Endothelial cell (in vitro differentiated cells): ENCODE data around the gene RABEP1. TPM values are rescaled to one million over a fixed set of nuclear protein-coding genes. Genes with fewer than 3 reads are reported as not detected.

Source experiments
- DNase-seq: peaks from one replicate; pipeline ENCODE4 v3.0.0; 2021; ENCODE audit warnings: low spot score
- H3K27ac Mint-ChIP-seq: one replicate; pipeline ENCODE4 v1.8.0; 2021; ENCODE audit warnings: mixed read lengths, inconsistent platforms; ENCODE audit not compliant: unreplicated experiment
- H3K27me3 Mint-ChIP-seq: one replicate; pipeline ENCODE4 v1.8.0; 2021; ENCODE audit warnings: mild to moderate bottlenecking, moderate library complexity, mixed read lengths, inconsistent platforms; ENCODE audit not compliant: unreplicated experiment
- H3K36me3 Mint-ChIP-seq: one replicate; pipeline ENCODE4 v1.8.0; 2021; ENCODE audit warnings: mild to moderate bottlenecking, low read depth, mixed read lengths, inconsistent platforms; ENCODE audit not compliant: unreplicated experiment
- H3K4me1 Mint-ChIP-seq: one replicate; pipeline ENCODE4 v1.8.0; 2021; ENCODE audit warnings: mild to moderate bottlenecking, mixed read lengths, inconsistent platforms; ENCODE audit not compliant: unreplicated experiment
- H3K4me3 Mint-ChIP-seq: one replicate; pipeline ENCODE4 v1.8.0; 2021; ENCODE audit warnings: mild to moderate bottlenecking, mixed read lengths, inconsistent platforms; ENCODE audit not compliant: unreplicated experiment
- H3K9me3 Mint-ChIP-seq: one replicate; pipeline ENCODE4 v1.8.0; 2021; ENCODE audit warnings: mixed read lengths, inconsistent platforms; ENCODE audit not compliant: unreplicated experiment
- total RNA-seq: library from RNA; stranded (reverse); fragmentation: NEBNext Ultra II Directional; extraction: Animal tissue kit (Norgen Biotek cat#: 25700); gene quantifications from one replicate; pipeline ENCODE4 v1.2.1, GENCODE V29; 2021; ENCODE audit not compliant: unreplicated experiment
- TF ChIP-seq, protein P1 (sequence below): fragments of 200-600 bp; sonication (generic); IDR thresholded peaks from one replicate; pipeline ENCODE4 v1.5.0; 2021; ENCODE audit warnings: antibody characterized with exemption; ENCODE audit not compliant: unreplicated experiment

RABEP1 gene
- total RNA-seq, 1 donor from 2014 or later: 64.8 TPM

DNA sequence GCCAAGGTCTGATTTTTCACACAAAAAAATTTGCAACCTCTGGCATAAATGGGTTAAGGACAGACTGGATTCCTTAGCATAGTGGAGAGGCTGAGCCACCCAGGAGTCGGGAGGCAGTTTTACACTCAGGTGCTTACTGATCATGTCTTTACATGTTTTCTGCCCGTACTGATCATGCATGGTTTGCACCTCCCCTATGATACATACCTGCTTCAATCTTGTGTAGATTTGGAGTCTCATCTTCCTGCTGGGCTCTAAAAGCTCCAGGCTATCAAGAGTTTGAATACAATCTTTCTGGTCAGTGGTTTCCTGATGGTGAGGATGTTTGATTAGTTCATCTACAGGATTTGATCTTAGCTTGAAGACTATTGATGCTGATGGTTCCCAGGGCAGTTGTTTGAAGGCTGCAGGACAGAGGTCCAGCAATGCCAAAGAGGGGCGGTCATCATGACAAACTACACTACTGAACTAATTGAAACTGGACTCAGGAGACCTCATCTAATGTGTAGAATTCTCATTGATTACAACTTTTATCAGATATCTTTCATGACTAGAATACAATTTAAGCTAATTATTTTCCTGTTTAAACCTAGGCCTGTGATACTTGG is 150.0 kb downstream of the RABEP1 start:
- H3K27ac Mint-ChIP-seq: no peak overlapping the region
- H3K4me1 Mint-ChIP-seq: no peaks in the 10 kb centered on the region
- peaks cover 4% of the 10 kb centered on the region for H3K27me3 Mint-ChIP-seq
- H3K36me3 Mint-ChIP-seq: peaks cover 50% of the 10 kb centered on the region
- TF ChIP-seq, protein P1, sequence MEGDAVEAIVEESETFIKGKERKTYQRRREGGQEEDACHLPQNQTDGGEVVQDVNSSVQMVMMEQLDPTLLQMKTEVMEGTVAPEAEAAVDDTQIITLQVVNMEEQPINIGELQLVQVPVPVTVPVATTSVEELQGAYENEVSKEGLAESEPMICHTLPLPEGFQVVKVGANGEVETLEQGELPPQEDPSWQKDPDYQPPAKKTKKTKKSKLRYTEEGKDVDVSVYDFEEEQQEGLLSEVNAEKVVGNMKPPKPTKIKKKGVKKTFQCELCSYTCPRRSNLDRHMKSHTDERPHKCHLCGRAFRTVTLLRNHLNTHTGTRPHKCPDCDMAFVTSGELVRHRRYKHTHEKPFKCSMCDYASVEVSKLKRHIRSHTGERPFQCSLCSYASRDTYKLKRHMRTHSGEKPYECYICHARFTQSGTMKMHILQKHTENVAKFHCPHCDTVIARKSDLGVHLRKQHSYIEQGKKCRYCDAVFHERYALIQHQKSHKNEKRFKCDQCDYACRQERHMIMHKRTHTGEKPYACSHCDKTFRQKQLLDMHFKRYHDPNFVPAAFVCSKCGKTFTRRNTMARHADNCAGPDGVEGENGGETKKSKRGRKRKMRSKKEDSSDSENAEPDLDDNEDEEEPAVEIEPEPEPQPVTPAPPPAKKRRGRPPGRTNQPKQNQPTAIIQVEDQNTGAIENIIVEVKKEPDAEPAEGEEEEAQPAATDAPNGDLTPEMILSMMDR: no peak
- peak overlapping the region; percentile 47 for H3K4me3 Mint-ChIP-seq
- no peak for DNase-seq
- no peaks in the 10 kb centered on the region for H3K9me3 Mint-ChIP-seq

DNA sequence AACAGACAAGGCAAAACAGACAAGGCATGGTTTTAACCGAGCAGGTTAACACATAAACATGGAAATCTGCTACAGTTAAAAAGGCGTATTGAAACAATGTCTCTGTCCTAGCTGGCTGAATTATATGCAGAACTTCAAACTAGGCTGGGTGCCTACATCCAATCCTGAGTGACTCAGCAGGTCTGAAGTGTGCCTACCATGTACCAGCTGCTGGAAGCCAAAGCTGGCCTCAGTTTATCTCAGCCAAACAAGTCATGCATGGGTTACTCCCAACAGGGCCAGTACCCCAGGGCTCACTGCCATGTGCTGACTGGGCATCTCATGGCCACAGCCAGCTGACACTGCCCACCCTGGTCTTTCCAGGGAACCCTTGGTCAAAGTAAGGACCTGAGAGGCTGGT is 152.9 kb downstream of the RABEP1 start:
- Mint-ChIP-seq H3K4me3 (no peak overlapping the region), H3K27ac (no peak overlapping the region), H3K27me3 (peaks cover 4% of the 10 kb centered on the region), H3K9me3 (no peaks in the 10 kb centered on the region), H3K36me3 (peaks cover 41% of the 10 kb centered on the region), H3K4me1 (peaks cover 15% of the 10 kb centered on the region)
- TF ChIP-seq, protein P1: no peak
- no peak for DNase-seq

Other genes starting within 250 kb of the RABEP1 start
- 0.21 TPM for gene SLC52A1, start 246.9 kb upstream of the RABEP1 start, total RNA-seq
- gene ZFP3, start 203.8 kb upstream of the RABEP1 start, total RNA-seq: 0.38 TPM
- gene ZNF232, start 170.4 kb upstream of the RABEP1 start, total RNA-seq: 43.0 TPM
- gene USP6, start 166.3 kb upstream of the RABEP1 start, total RNA-seq: 5.6 TPM
- 11.6 TPM for gene ZNF594, start 90.4 kb upstream of the RABEP1 start, total RNA-seq
- gene SCIMP, start 47.4 kb upstream of the RABEP1 start, total RNA-seq: not detected
- 42.4 TPM for gene NUP88, start 137.4 kb downstream of the RABEP1 start, total RNA-seq
- 47.7 TPM for gene RPAIN, start 137.9 kb downstream of the RABEP1 start, total RNA-seq
- gene C1QBP, start 156.9 kb downstream of the RABEP1 start, total RNA-seq: 100 TPM
- 18.4 TPM for gene DHX33, start 186.7 kb downstream of the RABEP1 start, total RNA-seq
- gene DERL2, start 203.9 kb downstream of the RABEP1 start, total RNA-seq: 83.4 TPM
- gene MIS12, start 204.3 kb downstream of the RABEP1 start, total RNA-seq: 17.2 TPM